Prostate gland (tissue), 2 donors: Measurements from ENCODE around the gene SDC1.

ENCODE experiments used
- CTCF ChIP-seq, 4 experiments: fragments of 200-600 bp in 2 of 4; fragments of 450-650 bp in 2 of 4; sonication (generic) in 2 of 4; IDR thresholded peaks; 1 replicate in 3 of 4; 2 replicates in 1 of 4; pipeline ENCODE4 v1.5.1; 2016 to 2019; ENCODE audit warnings: antibody characterized with exemption in 4 of 4, mild to moderate bottlenecking in 2 of 4, moderate library complexity in 2 of 4
- POLR2A ChIP-seq: fragments of 450-650 bp; IDR thresholded peaks from one replicate; pipeline ENCODE4 v1.6.1; 2016; ENCODE audit warnings: antibody characterized with exemption, mild to moderate bottlenecking

GRCh38 chr2:20193185-20193584, 31.7 kb downstream of the SDC1 start:
- no peak for TF ChIP-seq CTCF (IDR thresholded peaks at IDR 0.05)
- no peak for TF ChIP-seq POLR2A
